Measurements from ENCODE around the gene DUSP15.

DUSP15 gene

GRCh38 chr20:31846793-31847138 is 23.6 kb downstream of the DUSP15 start:
- DNase-seq (ENCODE audit: low read depth in 1 of 2, low spot score in 1 of 2), result no peak
- Histone ChIP-seq H3K27me3 (ENCODE audit: insufficient read depth, poor library complexity, severe bottlenecking) (peaks cover 30% of the 10 kb centered on the region), H3K27ac (replicated peaks) (no peak overlapping the region), H3K4me3 (replicated peaks; ENCODE audit: insufficient read depth, low read length) (no peak overlapping the region)
- TF ChIP-seq SPI1 (IDR thresholded peaks at IDR 0.05; ENCODE audit: borderline replicate concordance, low read depth) (no peak), REST (IDR thresholded peaks at IDR 0.05; ENCODE audit: insufficient replicate concordance, low read depth) (no peak), GABPA (IDR thresholded peaks at IDR 0.05; ENCODE audit: low read depth) (no peak), CTCF (IDR thresholded peaks at IDR 0.05; ENCODE audit: insufficient read depth, low read length) (no peak), POLR2AphosphoS5 (IDR thresholded peaks at IDR 0.05; ENCODE audit: low read depth) (no peak)

- no peak within 1 kb of the TSS for H3K27ac ChIP-seq (replicated peaks)
- H3K27me3 ChIP-seq (ENCODE audit: insufficient read depth, poor library complexity, severe bottlenecking), result peaks cover 26% of the 10 kb centered on the region
- TF ChIP-seq GABPA (IDR thresholded peaks at IDR 0.05; ENCODE audit: low read depth), result no peak
- no peak for TF ChIP-seq SPI1 (IDR thresholded peaks at IDR 0.05; ENCODE audit: borderline replicate concordance, low read depth)
- TF ChIP-seq REST (IDR thresholded peaks at IDR 0.05; ENCODE audit: insufficient replicate concordance, low read depth), result no peak
- TF ChIP-seq CTCF (IDR thresholded peaks at IDR 0.05; ENCODE audit: insufficient read depth, low read length), result no peak
- TF ChIP-seq POLR2AphosphoS5 (IDR thresholded peaks at IDR 0.05; ENCODE audit: low read depth), result no peak
- H3K4me3 ChIP-seq (replicated peaks; ENCODE audit: insufficient read depth, low read length), result no peak within 1 kb of the TSS
- DNase-seq (ENCODE audit: low read depth in 1 of 2, low spot score in 1 of 2), result no peak
These were observed 24.9 kb downstream of the DUSP15 start, which contains the start of gene FOXS1 for GRCh38 chr20:31845300-31845863. FOXS1 (minus strand) TSS chr20:31845604; CDS start chr20:31845542, 62 bp downstream.

DNA sequence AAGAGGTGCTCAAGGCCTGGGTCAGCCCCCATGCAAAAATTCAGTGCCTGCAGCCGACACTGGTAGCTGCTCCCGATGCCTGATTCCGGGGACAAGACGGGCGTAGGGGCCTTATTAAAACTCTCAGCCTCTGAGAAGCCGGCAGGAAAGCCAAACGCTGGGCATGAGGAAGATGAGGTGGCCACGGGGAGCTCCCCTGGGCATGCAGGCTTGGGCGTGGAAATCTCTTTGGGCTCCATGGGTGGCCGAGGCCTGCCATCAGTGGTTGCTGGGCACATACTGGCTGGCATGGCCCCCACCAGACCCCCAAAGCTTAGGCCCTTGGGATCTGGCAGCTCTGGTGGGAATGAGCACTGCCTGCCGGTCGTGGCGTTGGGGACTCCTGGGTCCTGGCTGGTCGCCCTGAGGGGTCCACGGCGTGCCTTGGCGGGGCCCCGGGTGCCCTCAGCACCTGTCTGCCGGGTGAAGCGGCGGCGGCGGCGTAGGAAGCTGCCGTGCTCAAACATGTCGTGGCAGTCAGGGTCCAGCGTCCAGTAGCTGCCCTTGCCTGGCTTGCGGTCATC is 25.5 kb downstream of the DUSP15 start:
- DNase-seq (ENCODE audit: low read depth in 1 of 2, low spot score in 1 of 2), result no peak
- Histone ChIP-seq H3K27me3 (ENCODE audit: insufficient read depth, poor library complexity, severe bottlenecking) (peaks cover 20% of the 10 kb centered on the region), H3K4me3 (replicated peaks; ENCODE audit: insufficient read depth, low read length) (no peak overlapping the region), H3K27ac (replicated peaks) (no peak overlapping the region)
- TF ChIP-seq POLR2AphosphoS5 (IDR thresholded peaks at IDR 0.05; ENCODE audit: low read depth) (no peak), SPI1 (IDR thresholded peaks at IDR 0.05; ENCODE audit: borderline replicate concordance, low read depth) (no peak), CTCF (IDR thresholded peaks at IDR 0.05; ENCODE audit: insufficient read depth, low read length) (no peak), REST (IDR thresholded peaks at IDR 0.05; ENCODE audit: insufficient replicate concordance, low read depth) (no peak), GABPA (IDR thresholded peaks at IDR 0.05; ENCODE audit: low read depth) (no peak)

Measured in HL-60 (cell line).